WTC11 (cell line): ENCODE measurements around the gene KCTD3.

ENCODE experiments used
- CREB1 ChIP-seq: sonication (generic); formaldehyde crosslinking; IDR thresholded peaks from 2 replicates; pipeline ENCODE4 v1.8.0; 2023; ENCODE audit warnings: mild to moderate bottlenecking, missing genetic modification reagents
- MXD4 ChIP-seq: fragments of 250-450 bp; sonication (Bioruptor Pico); IDR thresholded peaks from 2 replicates; pipeline ENCODE4 v1.8.0; 2021; ENCODE audit warnings: mild to moderate bottlenecking, moderate library complexity, borderline replicate concordance
- SMAD4 ChIP-seq: sonication (generic); formaldehyde crosslinking; IDR thresholded peaks from 2 replicates; pipeline ENCODE4 v1.8.0; 2022; ENCODE audit warnings: mild to moderate bottlenecking, missing genetic modification reagents
- ZNF416 ChIP-seq: fragments of 250-450 bp; sonication (Bioruptor Pico); IDR thresholded peaks from 2 replicates; pipeline ENCODE4 v1.9.0; 2021; ENCODE audit warnings: mild to moderate bottlenecking, inconsistent platforms
- TF ChIP-seq, protein P1 (sequence below): fragments of 200-600 bp; IDR thresholded peaks from 2 replicates; pipeline ENCODE4 v1.8.0; 2022; ENCODE audit warnings: antibody characterized with exemption
- TF ChIP-seq, protein P2 (sequence below): sonication (generic); formaldehyde crosslinking; IDR thresholded peaks from 2 replicates; pipeline ENCODE4 v1.8.1; 2023; ENCODE audit warnings: mild to moderate bottlenecking, missing genetic modification reagents, moderate library complexity

DNA sequence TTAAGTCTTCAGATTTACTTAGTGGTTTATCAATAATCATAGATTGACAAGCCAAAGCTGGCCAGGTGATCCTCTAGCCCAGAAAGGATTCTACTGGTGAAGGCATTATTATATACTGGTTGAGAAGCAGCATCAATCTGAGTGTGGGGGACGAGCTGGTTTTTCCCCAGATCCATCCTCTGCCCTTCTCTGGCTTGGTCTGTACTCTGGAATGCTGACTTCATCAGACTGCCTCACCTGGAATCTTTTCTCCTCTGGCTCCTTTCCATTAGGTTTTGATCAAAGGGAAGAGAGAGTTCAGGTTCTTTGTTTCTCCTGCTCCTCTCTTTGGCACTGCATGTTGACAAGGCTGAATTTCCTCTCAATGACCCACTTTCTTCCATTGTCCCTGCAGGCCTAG is 93.9 kb downstream of the KCTD3 start:
- TF ChIP-seq, protein P1, sequence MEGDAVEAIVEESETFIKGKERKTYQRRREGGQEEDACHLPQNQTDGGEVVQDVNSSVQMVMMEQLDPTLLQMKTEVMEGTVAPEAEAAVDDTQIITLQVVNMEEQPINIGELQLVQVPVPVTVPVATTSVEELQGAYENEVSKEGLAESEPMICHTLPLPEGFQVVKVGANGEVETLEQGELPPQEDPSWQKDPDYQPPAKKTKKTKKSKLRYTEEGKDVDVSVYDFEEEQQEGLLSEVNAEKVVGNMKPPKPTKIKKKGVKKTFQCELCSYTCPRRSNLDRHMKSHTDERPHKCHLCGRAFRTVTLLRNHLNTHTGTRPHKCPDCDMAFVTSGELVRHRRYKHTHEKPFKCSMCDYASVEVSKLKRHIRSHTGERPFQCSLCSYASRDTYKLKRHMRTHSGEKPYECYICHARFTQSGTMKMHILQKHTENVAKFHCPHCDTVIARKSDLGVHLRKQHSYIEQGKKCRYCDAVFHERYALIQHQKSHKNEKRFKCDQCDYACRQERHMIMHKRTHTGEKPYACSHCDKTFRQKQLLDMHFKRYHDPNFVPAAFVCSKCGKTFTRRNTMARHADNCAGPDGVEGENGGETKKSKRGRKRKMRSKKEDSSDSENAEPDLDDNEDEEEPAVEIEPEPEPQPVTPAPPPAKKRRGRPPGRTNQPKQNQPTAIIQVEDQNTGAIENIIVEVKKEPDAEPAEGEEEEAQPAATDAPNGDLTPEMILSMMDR, result no peak
- TF ChIP-seq MXD4 (CRISPR knock-in tag) (no peak), ZNF416 (CRISPR knock-in tag) (no peak), SMAD4 (no peak), CREB1 (CRISPR knock-in tag) (no peak)
- TF ChIP-seq, protein P2, sequence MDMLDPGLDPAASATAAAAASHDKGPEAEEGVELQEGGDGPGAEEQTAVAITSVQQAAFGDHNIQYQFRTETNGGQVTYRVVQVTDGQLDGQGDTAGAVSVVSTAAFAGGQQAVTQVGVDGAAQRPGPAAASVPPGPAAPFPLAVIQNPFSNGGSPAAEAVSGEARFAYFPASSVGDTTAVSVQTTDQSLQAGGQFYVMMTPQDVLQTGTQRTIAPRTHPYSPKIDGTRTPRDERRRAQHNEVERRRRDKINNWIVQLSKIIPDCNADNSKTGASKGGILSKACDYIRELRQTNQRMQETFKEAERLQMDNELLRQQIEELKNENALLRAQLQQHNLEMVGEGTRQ, result no peak
